ENCODE results near the gene PCBD1.
"Not testable (repeated sequence)": the region's sequence is repeated elsewhere in the genome, so short reads cannot be mapped to it uniquely, and the experiment has no call there.

Gene PCBD1

DNA sequence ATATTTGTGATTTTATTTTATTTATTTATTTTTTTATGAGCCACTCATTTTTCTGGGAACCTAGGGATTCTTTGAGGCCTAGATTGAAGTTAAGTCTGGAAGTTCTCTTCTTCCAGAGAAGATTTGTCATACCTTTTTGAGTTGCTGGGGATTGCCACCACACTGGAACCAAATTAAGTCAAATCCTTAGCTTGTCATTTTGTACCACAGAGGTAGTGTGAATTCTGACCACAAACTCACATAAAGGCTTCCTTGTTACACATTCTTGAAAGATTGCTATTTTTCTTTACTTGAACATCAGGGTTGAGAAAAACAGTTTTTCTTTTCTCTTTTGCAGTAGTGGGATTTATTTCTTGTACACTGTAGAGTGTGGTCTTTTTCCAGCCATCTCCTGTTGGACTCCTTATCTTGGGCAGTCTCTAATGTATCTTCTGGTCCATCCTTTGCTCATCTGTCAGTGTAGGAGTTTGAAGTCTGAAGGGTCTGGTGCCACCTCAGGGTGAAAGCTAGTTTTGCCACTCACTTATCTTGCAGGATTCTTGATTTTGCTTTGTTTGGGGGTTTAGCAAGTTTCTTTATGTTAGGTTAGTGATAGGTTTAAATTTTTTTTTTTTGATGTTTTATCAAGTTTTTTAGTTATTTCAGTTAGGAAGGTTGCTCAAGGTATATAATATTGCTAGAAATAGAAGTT is 24.8 kb downstream of the PCBD1 start:
- DNase-seq (ENCODE audit: low spot score) = no peak

DNA sequence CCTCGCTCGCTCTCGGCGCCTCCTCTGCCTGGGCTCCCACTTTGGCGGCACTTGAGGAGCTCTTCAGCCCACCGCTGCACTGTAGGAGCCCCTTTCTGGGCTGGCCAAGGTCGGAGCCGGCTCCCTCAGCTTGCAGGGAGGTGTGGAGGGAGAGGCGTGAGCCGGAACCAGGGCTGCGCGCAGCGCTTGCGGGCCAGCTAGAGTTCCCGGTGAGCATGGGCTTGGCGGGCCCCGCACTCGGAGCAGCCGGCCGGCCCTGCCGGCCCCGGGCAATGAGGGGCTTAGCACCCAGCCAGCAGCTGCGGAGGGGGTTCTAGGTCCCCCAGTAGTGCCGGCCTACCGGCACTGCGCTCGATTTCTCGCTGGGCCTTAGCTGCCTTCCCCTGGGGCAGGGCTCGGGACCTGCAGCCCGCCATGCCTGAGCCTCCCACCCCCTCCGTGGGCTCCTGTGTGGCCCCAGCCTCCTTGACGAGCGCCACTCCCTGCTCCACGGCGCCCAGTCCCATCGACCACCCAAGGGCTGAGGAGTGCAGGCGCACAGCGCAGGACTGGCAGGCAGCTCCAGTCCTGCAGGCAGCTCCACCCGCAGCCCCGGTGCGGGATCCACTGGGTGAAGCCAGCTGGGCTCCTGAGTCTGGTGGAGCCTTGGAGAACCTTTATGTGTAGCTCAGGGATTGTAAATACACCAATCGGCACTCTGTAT is 26.7 kb downstream of the PCBD1 start:
- DNase-seq (ENCODE audit: low spot score) = not testable (repeated sequence)

DNA sequence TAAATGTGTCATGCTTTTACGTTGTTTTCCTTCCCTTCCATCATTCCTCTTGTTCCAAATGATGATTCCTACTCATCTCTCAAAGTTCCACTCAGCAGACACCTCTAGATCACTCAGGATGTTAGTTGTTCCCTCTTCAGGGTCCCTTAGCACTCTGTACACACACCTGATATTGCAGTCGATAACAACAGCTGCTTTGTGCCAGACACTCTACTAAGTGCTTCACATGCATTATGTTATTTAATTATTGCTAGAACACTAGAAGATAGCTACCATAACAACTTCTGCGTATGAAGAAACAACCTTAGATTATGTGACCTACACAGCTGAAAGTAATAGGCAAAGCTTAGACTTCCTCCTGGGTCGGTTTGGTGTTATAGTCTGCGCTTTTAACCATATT is 29.6 kb downstream of the PCBD1 start:
- no peak for DNase-seq (ENCODE audit: low spot score)

DNA sequence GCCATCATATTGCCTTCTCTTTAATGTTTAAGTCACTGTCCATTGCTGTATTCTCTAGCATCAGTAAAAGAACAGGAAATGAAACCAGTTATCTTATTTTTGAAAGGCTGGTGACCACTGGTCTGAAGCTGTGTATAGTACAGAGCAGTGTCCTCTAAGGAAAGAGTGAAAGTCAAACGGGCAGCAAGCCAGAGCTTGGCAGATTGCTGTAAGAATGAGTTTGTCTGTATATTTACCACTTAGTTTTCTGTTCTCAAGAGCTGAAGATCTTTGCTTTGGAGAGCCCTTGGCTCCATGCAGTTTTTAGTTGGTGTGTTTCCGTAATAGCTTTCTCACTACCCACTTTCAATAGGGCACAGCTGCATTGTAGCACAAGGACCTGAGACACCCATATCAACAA is 31.9 kb downstream of the PCBD1 start:
- no peak for DNase-seq (ENCODE audit: low spot score)

DNA sequence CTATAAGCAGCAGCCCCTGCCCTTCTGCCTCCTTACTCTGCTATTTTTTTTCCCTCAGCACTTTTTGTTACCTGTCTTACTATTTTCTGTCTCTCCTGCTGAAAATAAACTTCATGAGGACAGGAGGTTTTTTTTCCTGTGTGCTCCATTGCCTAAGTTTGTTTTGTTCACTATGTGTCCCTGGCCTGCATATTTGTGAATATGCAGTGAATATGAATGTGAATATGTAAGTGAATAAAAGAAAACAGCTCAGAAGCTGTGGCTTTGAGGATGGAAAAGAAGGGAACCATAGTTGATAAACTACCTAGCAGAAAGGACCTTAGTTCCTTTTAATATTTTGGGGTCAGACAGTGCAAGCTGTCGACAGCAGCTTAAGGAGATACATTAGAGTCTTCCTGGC is 34.9 kb downstream of the PCBD1 start:
- DNase-seq (ENCODE audit: low spot score) = no peak

DNA sequence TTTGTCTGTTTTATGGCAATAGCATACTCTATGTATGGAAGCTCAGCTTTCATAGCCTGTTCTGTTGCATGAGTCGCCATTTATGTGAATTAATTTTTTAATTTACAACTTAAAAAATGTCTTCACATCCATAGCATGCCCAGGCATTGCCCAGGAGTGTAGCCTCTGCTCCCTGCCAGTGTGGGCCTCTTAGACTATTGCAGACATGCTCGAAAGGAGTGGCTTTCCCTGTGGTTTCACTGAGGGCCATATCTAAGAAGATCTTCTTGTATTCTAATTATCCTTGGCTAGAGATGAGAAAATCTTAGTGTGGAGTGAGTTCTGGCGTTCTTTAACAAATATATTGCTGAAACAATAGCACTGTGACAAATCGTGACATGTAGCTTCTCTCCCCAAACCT is 35.3 kb downstream of the PCBD1 start:
- no peak for DNase-seq (ENCODE audit: low spot score)

DNA sequence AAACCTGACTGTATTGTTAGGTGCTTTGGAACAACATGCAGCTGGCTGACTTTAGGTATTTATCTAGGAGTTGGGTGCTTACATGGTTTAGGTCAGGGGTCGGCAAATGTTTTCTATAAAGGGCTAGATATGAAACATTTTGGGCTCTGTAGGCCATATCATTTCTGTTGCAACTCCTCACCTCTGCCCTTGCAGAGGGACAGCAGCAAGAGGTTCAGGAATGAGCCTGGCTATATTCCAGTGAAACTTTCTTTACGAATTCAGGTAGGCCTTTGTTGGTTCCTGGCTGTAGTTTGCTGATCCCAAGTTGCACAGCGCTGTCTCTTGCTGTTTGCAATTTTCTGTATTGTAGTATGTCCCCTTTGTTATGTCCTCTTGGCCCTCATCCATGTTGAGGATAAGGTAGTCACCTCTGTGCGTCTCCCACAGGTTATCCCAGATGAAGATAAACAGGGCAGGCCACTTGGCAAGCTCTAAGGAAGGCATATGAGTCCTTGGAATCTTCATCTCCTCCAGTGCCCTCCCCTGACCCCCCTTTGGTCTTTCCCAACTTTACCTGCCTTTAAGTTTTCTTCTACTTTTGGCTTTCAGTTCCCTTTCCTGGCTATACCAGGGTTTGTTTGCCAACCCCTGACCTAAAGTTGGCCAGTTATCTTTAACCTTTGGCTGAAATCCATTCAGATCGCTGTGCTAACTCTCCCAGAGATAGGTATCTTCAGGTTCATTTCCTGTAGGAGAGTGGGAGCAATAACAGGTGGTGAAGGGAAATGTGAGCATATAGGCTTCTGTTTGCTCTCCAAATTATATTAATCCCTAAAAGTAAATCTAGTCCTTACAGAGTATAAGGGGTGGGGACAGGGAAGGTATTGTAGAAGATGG is 36.5 kb downstream of the PCBD1 start:
- DNase-seq (ENCODE audit: low spot score) = no peak

DNA sequence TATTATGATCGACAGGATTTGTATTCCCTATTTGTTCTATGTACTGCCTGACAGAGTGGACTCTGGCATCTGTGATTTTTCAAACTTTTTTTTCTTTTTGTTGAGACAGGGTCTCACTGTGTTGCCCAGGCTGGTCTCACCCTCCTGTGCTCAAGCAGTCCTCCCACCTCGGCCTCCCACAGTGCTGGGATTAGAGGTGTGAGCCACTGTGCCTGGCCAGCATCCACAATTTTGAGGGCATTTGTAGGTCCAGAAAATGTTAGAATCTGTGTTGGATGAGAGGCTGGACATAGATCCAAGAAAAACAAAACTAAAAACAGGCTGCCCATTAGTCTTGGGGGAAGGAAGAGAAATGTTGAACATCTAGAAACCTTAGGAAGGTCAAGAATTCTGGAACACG is 38.3 kb downstream of the PCBD1 start:
- DNase-seq (ENCODE audit: low spot score) = no peak

DNA sequence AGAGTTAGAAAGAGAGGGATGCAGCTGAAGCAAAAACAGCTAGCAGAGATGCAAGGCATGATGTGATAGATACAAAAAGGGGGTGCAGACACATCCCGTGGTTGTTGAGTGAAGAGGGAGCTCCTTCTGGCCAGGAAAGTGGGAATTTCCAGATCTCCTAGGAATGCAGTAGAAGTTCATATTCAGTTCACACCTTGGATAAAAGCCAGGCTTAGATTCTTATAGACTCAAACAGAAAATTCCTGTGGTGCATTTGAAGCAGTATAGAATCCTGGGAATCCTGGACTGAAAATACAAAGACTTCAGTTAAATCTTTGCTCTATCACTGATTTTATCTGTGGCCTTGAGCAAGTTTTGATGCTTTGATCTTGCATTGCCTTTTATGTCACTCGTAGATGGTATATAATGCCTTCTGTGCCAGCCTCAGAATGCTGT is 38.8 kb downstream of the PCBD1 start:
- peak; percentile 69 for DNase-seq (ENCODE audit: low spot score)

DNA sequence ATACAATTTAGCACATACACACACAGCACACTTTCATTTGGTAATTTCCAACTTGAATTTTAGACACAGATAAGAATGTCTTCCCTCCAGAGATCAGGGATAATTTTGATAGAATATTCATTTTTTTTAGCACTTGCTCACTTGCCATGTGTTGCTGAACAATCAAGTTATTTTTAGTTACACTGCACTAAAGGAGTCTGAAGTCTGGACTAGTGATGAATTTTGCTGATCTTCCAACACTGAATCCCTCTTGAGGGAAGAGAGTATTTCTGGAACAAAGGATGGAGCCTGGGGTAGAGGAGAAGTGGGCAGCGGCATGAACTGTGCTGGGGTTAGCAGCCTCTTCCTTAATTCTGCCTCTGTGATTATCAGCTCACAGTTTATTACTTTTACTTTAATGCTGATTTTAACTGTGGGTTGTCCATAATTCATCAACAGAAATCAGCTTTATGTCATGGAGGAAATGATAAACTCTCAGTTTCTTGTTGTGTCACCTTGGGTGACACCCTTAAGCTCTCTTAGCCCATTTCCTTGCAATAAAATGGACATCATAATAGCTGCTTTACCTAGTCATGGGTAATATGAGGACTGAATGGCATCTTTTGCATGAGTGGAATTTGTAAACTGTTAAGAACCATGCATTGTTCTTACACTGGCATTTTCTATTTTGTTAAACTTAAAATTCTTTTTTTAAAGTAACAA is 40.6 kb downstream of the PCBD1 start:
- no peak for DNase-seq (ENCODE audit: low spot score)

DNA sequence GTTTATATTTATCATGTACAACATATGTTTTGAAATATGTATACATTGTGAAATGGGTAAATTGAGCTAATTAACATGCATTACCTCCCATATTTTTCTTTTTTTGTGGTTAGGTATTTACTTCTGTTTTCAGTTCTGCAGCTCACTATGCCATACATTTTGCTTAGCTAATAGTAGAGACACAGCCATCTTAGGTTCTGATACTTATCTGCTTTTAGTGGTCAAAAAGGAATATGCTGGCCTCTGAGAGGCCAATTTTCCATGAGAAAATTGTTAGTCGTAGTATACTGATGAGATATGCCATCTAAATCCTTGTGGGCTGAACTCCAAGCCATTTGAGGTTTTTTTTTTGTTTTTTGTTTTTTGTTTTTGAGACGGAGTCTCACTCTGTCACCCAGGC is 41.6 kb downstream of the PCBD1 start:
- DNase-seq (ENCODE audit: low spot score) = no peak

DNA sequence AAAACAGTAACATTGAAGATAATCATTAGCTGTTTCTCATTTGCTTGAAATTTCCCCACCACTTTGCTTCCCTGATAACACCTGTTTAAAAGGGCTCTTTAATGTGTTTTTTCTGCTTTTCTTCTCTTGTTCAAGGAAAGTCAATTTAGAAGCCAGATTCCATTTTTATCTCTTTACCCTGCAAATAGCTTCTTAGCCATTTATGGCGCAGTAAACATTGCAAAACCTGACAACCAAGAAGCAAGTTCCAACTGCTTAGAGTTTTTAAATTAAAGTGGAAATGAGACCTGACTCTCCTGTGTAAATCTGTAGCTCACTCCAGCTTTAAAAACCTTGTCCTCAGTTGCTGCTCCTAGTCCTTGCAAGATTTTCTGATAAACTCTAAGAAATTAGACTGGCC is 42.5 kb downstream of the PCBD1 start:
- DNase-seq (ENCODE audit: low spot score) = no peak

DNA sequence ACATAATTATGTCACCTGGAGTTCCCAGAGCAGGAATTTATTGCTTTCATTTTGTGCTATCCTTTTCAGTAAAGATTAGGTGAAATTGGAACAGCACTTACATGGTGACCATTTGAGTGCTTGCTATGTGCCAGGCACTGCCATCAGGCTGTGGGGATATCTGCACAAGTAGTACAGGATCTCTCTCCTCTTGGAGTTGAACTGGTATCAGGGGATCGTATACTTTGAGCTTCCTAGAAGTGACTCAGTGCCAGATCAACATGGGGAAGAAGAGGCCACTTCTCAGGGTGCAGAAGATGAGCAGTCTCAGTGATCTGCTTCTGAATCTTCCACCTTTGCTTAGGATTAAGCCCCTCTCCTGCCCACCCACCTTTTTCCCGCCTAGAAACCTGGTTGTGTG is 43.1 kb downstream of the PCBD1 start:
- DNase-seq (ENCODE audit: low spot score) = no peak

DNA sequence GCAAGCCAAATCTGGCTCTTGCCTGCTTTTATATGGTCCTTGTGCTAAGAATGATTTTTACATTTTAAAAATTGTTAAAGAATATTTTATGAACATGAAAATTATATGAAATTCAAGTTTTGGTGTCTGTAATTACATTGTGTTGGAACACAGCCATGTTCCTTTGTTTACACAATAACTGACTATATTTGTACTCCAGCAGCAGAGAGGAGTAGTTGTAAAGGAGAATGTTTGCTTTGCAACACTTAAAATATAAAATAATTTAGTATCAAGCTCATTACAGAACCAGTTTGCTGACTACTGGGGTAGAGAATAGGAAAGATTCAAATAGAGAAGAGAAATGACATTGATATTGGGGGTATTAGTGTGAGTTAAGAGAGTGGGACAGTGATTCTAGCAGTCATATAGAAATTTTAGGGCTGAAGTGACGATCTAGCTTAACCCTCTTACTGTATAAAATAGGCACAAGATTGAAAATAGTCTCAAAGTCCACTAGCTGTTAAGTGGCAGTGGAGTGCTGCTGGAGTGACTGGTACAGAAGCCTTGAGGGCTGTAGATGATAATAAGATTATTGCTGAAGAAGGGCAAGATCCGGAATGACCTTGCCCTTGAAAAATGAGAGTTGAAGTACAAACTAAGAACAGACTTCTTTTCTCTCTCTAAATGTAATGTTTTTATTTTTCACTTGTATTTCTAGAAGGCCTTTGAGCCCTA is 44.4 kb downstream of the PCBD1 start:
- no peak for DNase-seq (ENCODE audit: low spot score)

DNA sequence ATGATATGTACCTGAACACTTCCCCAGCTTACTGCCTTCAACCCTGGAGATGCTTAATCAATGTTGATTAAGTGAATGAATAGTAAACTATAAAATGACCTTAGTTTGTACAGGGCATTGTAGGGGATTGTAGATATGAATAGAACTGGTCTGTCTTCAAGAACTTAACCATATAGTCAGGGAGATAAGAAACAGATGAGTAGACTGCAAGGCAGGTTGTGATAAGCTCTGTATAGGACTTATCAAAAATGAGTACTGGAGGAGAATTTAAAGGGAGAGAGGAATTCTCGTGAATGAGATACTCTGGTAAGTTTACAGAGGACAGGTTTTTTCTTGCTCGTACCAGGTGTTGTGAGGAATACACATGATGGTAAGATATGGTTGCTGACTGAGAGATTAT is 45.0 kb downstream of the PCBD1 start:
- DNase-seq (ENCODE audit: low spot score) = no peak

DNA sequence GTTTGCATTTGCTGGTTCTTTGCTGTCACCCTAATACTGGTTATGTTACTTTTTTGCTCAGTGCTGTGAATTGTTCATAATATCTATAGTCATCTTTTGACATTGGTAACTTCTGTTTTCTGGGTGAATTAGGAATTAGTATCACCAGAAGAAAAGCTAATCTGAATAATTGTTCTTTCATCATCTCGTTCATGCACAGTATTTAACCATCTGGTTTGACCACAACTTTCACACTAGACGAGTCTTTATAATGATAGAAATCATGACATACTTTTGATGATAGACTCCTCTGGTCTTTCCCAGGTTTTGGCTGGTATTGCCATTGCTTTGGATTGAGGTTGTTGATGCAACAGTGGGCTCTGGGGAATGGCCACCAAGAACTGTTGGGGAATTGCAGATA is 47.5 kb downstream of the PCBD1 start:
- DNase-seq (ENCODE audit: low spot score) = no peak

DNA sequence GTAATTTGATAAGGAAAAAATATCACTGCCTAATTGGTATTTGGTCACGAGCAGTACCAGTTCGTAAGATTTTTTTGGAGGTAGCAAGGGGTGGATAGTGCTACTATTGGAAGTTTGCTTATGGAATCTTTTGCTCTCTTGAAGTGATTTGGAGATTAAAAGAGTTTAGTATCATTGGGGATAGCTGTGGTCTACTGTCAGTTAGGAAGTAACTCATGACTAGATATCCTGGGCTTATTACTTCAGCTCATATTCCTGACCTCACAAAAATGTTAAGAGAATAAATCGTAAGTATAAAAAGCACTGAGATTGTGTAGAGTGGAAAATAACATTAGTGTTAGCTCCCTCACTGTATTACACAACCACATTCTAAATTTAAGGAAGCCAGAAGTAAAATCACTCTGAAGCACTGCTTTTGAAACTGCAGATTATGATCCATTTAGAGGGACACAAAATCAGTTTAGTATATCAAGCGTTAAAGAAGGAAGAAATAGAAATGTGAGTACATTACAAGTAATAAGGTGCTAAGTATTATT is 50.0 kb downstream of the PCBD1 start:
- no peak for DNase-seq (ENCODE audit: low spot score)

DNA sequence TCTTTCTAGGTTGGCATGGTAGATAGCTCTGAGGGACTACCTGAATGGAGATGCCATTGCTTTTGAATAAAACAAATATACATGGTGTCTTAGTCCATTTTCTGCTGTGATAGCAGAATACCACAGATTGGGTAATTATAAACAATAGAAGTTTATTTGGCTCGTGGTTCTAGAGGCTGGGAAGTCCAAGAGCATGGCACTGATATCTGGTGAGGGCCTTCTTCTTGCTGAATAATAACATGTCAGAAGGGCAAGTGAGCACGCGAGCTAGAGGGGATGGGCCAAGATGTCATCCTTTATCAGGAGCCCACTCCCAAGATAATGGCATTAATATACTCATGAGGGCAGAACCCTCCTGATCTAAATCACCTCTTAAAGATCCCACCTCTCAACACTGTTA is 50.7 kb downstream of the PCBD1 start:
- no peak for DNase-seq (ENCODE audit: low spot score)

DNA sequence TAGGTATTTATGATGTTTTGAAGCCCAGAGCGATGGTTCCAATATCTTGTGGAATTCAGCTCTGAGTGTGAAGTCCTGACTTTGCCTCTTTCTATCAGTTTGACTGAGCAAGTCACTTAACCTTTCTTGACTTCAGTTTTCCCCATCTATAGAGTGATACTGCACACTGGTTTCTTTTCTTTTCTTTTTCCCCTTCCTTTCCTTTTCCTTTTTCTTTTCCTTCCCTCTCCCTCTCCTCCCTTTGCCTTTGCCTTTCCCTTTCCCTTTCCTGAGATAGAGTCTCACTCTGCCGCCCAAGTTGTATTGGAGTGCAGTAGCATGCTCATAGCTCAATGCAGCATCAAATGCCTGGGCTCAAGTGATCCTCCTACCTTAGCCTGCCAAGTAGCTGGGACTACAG is 52.0 kb downstream of the PCBD1 start:
- DNase-seq (ENCODE audit: low spot score) = no peak

DNA sequence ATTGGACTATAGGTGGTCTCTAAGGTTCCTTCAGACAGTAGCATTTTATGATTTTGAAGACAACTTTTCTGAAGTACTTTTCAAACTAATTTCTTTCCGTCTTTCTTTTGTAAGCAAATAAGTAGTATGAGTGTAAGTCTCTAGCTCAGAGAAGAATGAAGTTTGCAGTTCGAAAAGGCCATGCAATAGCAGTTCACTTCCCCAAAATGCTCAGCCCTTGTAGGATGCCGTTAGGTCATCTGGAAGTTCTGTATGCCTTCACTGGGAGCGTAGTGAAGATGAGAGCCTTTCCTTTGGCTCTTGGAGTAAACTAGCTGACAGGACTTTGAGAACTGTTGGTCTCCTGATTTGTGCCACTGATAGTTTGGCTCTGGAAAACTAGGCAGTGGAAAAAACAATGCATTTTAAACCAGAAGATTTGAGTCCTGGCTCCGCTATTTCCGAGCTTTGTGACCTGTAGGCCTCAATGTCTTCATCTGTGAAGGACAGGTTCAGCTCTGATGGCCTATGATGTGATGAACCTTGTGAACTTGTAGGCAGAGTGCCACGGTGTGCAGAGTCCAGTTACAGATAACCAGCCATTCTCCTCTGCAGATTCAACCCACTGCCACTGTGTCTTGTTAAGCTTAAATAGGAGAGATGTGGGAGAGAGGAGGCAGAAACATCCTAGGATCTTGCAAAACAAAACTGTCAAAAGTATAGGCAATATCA is 53.8 kb downstream of the PCBD1 start:
- no peak for DNase-seq (ENCODE audit: low spot score)

DNA sequence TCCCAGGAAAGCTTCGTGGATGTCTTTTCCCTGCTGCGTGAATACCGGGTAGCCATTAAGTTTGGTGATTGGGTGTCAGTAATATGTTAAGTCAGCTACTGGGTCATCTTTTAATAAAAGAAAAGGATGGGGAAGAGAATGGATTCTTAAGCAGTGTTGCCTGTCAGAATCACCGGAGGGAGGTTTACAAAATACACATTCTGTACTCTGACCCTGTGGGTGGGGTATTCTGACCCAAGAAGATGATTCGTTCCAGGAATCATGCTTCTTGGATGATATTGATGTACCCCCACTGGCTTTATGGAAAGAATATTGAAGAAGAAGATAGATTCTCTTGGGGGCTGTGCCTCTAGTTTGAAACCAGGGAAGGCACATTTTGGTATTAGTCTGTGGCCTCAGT is 54.3 kb downstream of the PCBD1 start:
- DNase-seq (ENCODE audit: low spot score) = no peak

Data from SW480 (cell line).